ENCODE results near the gene SGPL1. TPM values are rescaled to one million over a fixed set of nuclear protein-coding genes. Genes with fewer than 3 reads are reported as not detected.
A peak's percentile ranks its signal among the peaks of the same experiment; 100 is the strongest.

Gene SGPL1
- total RNA-seq, 2 donors from 2014 or later, result 8.9 to 9.7 TPM

GRCh38 chr10:70772627-70773026 lies 43.1 kb upstream of the SGPL1 start:
- TF ChIP-seq, protein P1, sequence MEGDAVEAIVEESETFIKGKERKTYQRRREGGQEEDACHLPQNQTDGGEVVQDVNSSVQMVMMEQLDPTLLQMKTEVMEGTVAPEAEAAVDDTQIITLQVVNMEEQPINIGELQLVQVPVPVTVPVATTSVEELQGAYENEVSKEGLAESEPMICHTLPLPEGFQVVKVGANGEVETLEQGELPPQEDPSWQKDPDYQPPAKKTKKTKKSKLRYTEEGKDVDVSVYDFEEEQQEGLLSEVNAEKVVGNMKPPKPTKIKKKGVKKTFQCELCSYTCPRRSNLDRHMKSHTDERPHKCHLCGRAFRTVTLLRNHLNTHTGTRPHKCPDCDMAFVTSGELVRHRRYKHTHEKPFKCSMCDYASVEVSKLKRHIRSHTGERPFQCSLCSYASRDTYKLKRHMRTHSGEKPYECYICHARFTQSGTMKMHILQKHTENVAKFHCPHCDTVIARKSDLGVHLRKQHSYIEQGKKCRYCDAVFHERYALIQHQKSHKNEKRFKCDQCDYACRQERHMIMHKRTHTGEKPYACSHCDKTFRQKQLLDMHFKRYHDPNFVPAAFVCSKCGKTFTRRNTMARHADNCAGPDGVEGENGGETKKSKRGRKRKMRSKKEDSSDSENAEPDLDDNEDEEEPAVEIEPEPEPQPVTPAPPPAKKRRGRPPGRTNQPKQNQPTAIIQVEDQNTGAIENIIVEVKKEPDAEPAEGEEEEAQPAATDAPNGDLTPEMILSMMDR (IDR thresholded peaks at IDR 0.05), result no peak
- H3K4me3 ChIP-seq, result no peak overlapping the region
- H3K9me3 ChIP-seq, result no peaks in the 10 kb centered on the region
- no peak overlapping the region for H3K27ac ChIP-seq
- no peaks in the 10 kb centered on the region for H3K4me1 ChIP-seq
- no peaks in the 10 kb centered on the region for H3K36me3 ChIP-seq
- DNase-seq (ENCODE audit: low spot score), result peak; percentile 49
- H3K27me3 ChIP-seq, result no peaks in the 10 kb centered on the region

DNA sequence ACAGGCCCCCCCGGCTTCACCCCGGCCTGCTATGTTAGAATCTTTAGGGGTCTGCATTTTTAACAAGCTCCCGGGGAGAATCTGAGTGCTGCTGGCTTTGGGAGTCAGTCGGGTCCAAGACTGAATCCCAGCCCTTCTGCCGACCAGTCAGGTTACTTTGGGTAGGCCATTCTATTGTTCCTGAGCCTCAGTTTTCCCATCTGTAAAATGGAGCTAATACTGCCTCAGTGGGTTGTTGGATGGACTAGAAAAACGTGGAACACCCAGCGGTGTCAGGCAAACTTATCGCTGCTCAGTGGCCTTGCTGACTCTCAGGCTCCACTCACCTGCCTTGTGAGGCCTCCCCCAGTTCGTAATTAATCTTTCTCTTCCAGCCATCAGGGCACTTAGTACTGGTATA lies 42.3 kb upstream of the SGPL1 start:
- Histone ChIP-seq H3K27me3 (no peaks in the 10 kb centered on the region), H3K36me3 (no peaks in the 10 kb centered on the region), H3K4me1 (no peaks in the 10 kb centered on the region), H3K4me3 (no peak overlapping the region), H3K9me3 (no peaks in the 10 kb centered on the region), H3K27ac (no peak overlapping the region)
- TF ChIP-seq, protein P1 (IDR thresholded peaks at IDR 0.05), result no peak
- no peak for DNase-seq (ENCODE audit: low spot score)

DNA sequence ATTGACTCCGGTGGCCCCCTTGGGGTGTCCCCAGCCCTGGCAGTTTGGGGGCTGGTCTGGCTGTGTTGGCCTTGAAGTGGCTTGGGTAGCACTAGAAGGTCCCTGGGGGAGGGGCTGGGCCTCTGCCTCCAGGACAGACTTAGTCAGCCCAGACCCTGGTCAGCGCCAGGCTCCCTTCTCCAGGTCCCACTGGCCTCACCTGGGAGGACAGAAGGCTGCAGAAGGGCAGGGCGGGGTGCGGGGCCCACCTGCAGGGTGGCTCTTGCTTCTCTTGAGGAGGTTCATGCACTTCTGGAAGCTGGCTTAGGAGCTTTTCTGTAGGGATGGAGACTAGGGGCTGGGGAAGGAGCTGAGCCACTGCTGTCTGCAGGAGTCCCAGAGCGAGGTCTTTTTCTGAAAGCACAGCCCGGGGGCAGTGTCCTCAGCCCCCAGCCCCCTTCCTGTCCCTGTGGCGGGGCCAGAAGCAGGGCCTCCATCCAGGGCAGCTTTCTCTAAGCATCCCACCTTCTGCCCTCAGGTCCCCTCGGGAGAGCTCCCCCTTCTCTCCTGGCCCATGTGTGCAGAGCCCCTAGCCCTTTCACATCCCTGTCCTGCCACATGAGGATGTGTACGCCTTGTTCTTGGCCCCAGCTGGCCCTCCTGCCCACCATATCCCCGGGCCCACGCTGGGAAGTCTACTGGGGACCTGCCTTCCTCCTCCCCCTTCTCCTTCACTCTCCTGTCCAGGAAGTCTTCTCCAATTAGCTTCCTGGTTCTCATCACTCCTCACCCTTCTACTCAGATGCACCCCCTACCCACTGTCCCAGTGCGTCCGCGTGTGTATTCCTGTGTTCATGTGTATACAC lies 41.6 kb upstream of the SGPL1 start:
- Histone ChIP-seq H3K27me3 (no peaks in the 10 kb centered on the region), H3K36me3 (no peaks in the 10 kb centered on the region), H3K27ac (no peak overlapping the region), H3K9me3 (no peaks in the 10 kb centered on the region), H3K4me3 (no peak overlapping the region), H3K4me1 (no peaks in the 10 kb centered on the region)
- TF ChIP-seq, protein P1 (IDR thresholded peaks at IDR 0.05), result no peak
- DNase-seq (ENCODE audit: low spot score), result peak; percentile 47

DNA sequence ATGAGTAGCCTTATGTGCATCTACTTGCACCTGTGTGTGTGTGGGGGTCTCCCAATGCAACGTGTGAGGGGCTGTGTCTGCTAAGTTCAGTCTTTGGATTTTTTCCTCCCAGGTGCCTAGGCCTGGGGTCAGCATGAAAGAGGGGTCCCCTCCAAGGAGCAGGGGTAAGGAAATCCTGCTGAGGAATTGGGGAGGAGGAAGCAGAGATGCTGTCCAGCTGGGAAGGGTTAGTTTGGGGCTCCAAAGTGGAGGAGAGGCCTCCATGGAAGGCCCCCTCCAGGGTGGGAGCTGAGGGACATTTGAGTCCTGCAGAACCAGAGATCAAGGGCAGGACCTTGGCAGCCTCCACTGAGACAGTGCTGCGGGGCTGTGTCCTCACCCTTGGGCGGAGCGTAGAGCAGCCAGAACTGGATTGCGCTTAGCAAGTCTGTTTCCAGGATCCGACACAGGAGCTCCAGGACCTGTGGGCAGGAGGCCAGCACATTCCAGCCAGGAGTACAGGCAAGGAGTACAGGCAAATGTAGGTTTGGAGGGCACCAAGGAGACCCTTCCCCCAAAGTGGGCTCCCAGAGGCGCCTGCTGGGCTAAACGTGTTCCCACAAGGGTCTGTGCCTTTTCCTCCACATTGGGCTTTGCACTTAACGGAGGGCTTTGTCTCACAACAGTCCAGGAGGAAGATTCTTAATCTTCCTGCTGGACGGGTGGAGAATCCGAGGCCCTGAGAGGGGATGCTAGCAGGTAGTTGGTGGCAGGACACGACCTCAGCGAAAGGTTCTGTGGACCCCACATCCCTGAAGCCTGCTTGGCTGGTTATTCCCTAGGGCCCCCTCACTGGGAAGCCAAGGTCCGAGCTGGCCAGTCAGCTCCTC lies 40.7 kb upstream of the SGPL1 start:
- TF ChIP-seq, protein P1 (IDR thresholded peaks at IDR 0.05), result no peak
- peak; percentile 32 for DNase-seq (ENCODE audit: low spot score)
- Histone ChIP-seq H3K36me3 (no peaks in the 10 kb centered on the region), H3K9me3 (no peaks in the 10 kb centered on the region), H3K27ac (no peak overlapping the region), H3K4me3 (no peak overlapping the region), H3K4me1 (no peaks in the 10 kb centered on the region), H3K27me3 (no peaks in the 10 kb centered on the region)

DNA sequence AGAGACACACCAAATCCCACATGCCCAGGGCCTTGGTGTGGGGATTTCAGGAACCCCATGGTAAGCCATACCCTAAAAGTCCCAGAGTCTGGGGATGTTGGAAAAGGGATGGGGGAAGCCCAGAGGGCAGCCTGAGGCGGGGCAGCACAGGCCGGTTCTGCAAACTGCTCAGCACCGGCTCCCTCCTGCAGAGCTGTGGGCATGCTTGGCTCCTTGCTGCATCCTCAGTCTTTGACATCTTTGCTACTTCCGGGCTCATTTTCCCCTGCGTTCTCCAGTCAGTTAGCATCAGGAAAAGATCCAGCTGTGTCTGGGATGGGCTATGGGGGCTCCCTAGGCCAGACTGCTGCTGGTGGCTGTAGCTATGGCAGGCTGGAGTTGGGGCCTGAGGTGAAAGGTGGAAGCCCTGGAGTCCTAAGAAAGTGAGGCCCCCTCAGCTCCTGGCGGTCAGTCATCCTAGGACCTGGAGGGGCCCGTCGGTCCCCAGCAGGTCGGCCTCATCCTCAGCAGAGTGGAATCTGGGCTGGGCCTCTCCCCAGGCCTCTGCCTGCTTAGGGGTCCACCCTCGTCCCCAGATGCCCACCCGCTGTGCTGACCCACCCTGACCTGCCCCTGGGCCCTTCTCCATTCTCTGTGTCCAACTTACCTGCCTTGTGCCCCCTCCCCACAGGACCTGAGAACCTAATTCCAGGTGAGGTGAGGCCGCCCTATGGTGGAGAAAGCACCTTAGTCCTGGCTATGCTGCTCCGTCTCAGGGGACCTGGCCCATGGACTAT lies 39.9 kb upstream of the SGPL1 start:
- Histone ChIP-seq H3K36me3 (no peaks in the 10 kb centered on the region), H3K4me1 (no peaks in the 10 kb centered on the region), H3K27ac (no peak overlapping the region), H3K27me3 (no peaks in the 10 kb centered on the region), H3K4me3 (no peak overlapping the region), H3K9me3 (no peaks in the 10 kb centered on the region)
- DNase-seq (ENCODE audit: low spot score), result peak; percentile 30
- TF ChIP-seq, protein P1 (IDR thresholded peaks at IDR 0.05), result no peak
